LoVo (cell line): ENCODE data around the gene MPP7.

ENCODE experiments used
- DNase-seq: peaks from one replicate; pipeline ENCODE4 v3.0.0-alpha.2; 2016; ENCODE audit warnings: low spot score

MPP7 gene

GRCh38 chr10:28266449-28267224 lies 36.2 kb downstream of the MPP7 start:
- no peak for DNase-seq

GRCh38 chr10:28263136-28263857 lies 39.6 kb downstream of the MPP7 start:
- no peak for DNase-seq

GRCh38 chr10:28256776-28257175 lies 46.1 kb downstream of the MPP7 start:
- no peak for DNase-seq

- DNase-seq, result no peak
Measured at GRCh38 chr10:28254290-28254985, 48.4 kb downstream of the MPP7 start.

- no peak for DNase-seq
Measured at GRCh38 chr10:28253169-28253785, 49.6 kb downstream of the MPP7 start.
